GM12891 (cell line): ENCODE results near the gene B3GNT7.

Experiments used
- POLR2A ChIP-seq: IDR thresholded peaks from 2 replicates; pipeline ENCODE4 v1.6.1; 2011; ENCODE audit warnings: low read depth, low read length, control low read depth
- TAF1 ChIP-seq: IDR thresholded peaks from 2 replicates; pipeline ENCODE4 v1.6.1; 2011; ENCODE audit warnings: low read depth, low read length, control low read depth

DNA sequence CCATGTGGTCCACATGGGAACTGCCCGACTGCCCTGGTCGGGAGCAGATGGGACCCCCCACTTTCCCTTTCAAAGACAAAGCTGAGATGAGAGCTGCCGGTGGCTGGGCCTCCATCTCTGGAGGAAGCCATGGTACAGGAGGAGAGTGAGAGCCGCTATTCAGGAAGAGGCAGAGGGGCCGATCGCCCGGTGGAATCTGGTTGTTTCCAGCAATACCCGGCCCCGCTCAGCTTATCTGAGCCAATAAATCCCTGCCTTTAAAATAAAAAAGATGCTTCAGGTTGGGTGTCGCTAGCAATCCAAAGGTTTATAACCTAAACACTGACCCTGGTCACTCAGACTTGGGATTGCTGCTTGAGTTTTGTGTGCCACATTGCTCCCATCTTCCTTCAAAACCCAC is 15.2 kb upstream of the B3GNT7 start:
- TF ChIP-seq POLR2A (no peak), TAF1 (no peak)
